Activated T-helper 1 cell treated with anti-CD3 and anti-CD28 coated beads, Interleukin-12 subunit alpha, Interleukin-12 subunit beta, Interleukin-2, Interleukin-4 antibody, amounts not matched to agents 30 ng/mL and 10 ng/mL and 1 ng/mL, durations not matched to agents 14 hours and 24 hours and 36 hours (primary cell): ENCODE data around the gene S100A4. TPM values are rescaled to one million over a fixed set of nuclear protein-coding genes. Genes with fewer than 3 reads are reported as not detected.
"Not testable (repeated sequence)": the region's sequence is repeated elsewhere in the genome, so short reads cannot be mapped to it uniquely, and the experiment has no call there.

Experiments used
- DNase-seq: peaks from one replicate; pipeline ENCODE4 v3.0.0; 2021; ENCODE audit warnings: low spot score
- H3K27ac Mint-ChIP-seq: one replicate; pipeline ENCODE4 v1.8.0; 2021; ENCODE audit warnings: mild to moderate bottlenecking, mixed read lengths
- H3K27me3 Mint-ChIP-seq: one replicate; pipeline ENCODE4 v1.8.0; 2022; ENCODE audit warnings: mild to moderate bottlenecking, moderate library complexity, mixed read lengths; ENCODE audit not compliant: insufficient read depth
- H3K36me3 Mint-ChIP-seq: one replicate; pipeline ENCODE4 v1.8.0; 2021; ENCODE audit warnings: low read depth, mixed read lengths
- H3K4me1 Mint-ChIP-seq: one replicate; pipeline ENCODE4 v1.8.0; 2021; ENCODE audit warnings: low read depth, mixed read lengths
- H3K4me3 Mint-ChIP-seq: one replicate; pipeline ENCODE4 v1.8.0; 2021; ENCODE audit warnings: mild to moderate bottlenecking, moderate library complexity, mixed read lengths
- H3K9me3 Mint-ChIP-seq: one replicate; pipeline ENCODE4 v1.8.0; 2021; ENCODE audit warnings: mixed read lengths
- intact Hi-C: fragments of 100-400 bp; cut with micrococcal nuclease; formaldehyde crosslinking; loops from one replicate; pipeline ENCODE4 v1.15.1; 2024
- total RNA-seq: library from RNA; stranded (reverse); gene quantifications from 2 replicates; pipeline ENCODE4 v1.2.3, GENCODE V29; 2022

The S100A4 gene
- total RNA-seq, 1 donor from 2014 or later: 167 TPM

DNA sequence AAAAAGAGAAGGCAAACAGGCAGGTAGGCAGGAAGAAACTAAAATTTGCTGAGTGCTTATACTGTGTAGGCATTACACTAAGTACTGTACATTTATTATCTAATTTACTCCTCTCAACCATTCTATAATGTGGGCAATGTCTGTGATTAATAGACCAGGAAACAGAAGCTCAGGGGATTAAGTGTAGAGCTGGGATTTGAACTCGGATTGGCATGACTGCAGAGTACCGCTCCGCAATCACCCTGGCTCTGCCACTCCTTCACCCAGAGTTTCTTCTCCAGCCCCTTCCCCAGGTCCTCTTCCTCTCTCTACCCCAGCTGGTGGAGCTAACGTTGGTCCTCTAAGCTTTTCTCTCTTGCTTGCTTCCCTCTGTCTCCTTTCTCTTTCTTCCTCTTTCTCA lies 31.5 kb upstream of the S100A4 start:
- Mint-ChIP-seq H3K9me3 (no peaks in the 10 kb centered on the region), H3K27me3 (peaks cover 26% of the 10 kb centered on the region), H3K4me1 (peaks cover 12% of the 10 kb centered on the region), H3K4me3 (no peak overlapping the region), H3K27ac (no peak overlapping the region), H3K36me3 (no peaks in the 10 kb centered on the region)
- no peak for DNase-seq
- intact Hi-C loops: no loop called here

DNA sequence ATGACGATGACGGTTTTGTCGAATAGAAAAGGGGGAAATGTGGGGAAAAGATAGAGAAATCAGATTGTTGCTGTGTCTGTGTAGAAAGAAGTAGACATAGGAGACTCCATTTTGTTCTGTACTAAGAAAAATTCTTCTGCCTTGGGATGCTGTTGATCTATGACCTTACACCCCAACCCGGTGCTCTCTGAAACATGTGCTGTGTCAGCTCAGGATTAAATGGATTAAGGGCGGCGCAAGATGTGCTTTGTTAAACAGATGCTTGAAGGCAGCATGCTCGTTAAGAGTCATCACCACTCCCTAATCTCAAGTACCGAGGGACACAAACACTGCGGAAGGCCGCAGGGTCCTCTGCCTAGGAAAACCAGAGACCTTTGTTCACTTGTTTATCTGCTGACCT lies 29.9 kb upstream of the S100A4 start:
- intact Hi-C loops: not testable (repeated sequence)

GRCh38 chr1:153575081-153575491 lies 29.5 kb upstream of the S100A4 start:
- Mint-ChIP-seq H3K4me1 (peaks cover 20% of the 10 kb centered on the region), H3K27me3 (peaks cover 26% of the 10 kb centered on the region)
- intact Hi-C loops, H3K4me3 Mint-ChIP-seq, H3K9me3 Mint-ChIP-seq, H3K36me3 Mint-ChIP-seq, DNase-seq, H3K27ac Mint-ChIP-seq: not testable (repeated sequence)

More for the DNA sequence above, 29.9 kb upstream of the S100A4 start:
- not testable (repeated sequence) for DNase-seq, H3K27ac Mint-ChIP-seq, H3K9me3 Mint-ChIP-seq, H3K4me3 Mint-ChIP-seq, H3K36me3 Mint-ChIP-seq
- peaks cover 20% of the 10 kb centered on the region for H3K4me1 Mint-ChIP-seq
- H3K27me3 Mint-ChIP-seq: peaks cover 26% of the 10 kb centered on the region

DNA sequence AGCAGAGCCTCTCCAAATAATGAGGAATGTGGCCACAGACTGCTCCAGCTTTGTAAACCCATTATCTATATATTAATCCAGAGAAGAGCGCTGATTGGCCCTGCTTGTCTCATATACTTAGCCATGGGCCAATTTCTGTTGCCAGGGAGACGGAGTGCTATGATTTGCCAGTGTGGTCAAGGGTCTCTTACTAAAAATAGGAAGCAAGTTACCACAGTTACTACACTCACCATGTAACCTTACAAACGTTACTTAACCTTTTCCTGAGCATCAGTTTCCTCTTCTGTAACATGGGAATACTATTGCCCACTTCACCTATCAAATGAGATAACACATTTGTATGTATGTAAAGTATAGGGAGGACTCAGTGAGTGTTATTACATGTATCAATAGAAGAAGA lies 27.7 kb upstream of the S100A4 start:
- peak overlapping the region; percentile 27 for H3K27ac Mint-ChIP-seq
- peaks cover 18% of the 10 kb centered on the region for H3K27me3 Mint-ChIP-seq
- peaks cover 25% of the 10 kb centered on the region for H3K4me1 Mint-ChIP-seq
- no peak overlapping the region for H3K4me3 Mint-ChIP-seq
- no peak for DNase-seq
- intact Hi-C loops: loop anchor here (1.0 kb wide), 1 partner anchor 24 kb away; no protein-coding TSS in a partner anchor
- no peaks in the 10 kb centered on the region for H3K36me3 Mint-ChIP-seq
- no peaks in the 10 kb centered on the region for H3K9me3 Mint-ChIP-seq

DNA sequence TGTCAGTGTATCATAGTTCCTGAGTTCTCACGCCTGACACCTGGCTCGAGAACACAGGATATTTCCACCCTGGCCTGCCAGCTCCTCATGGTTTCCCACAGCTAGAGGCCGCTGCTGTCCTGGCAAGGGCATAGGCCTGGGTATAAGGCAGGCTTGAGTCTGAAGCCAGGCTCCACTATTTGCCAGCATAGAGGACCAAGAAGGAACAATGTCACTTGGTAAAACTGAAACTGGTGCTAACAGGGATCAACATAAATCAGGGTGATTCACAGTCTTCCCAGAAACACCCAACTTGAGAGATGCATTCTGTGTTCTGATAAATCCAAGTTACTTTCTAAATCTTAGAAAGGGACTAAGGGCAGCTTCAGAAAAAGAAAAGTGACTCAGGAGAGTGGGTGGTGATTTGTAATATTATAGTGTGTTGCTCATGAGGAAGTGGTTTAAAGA lies 27.0 kb upstream of the S100A4 start:
- Mint-ChIP-seq H3K4me3 (no peak overlapping the region), H3K36me3 (no peaks in the 10 kb centered on the region), H3K27ac (peak overlapping the region; percentile 27), H3K4me1 (peaks cover 33% of the 10 kb centered on the region), H3K27me3 (peaks cover 11% of the 10 kb centered on the region), H3K9me3 (no peaks in the 10 kb centered on the region)
- intact Hi-C loops: loop anchor here (1.0 kb wide), 2 partner anchors 25 to 45 kb away; no protein-coding TSS in a partner anchor
- peak; percentile 20 for DNase-seq

DNA sequence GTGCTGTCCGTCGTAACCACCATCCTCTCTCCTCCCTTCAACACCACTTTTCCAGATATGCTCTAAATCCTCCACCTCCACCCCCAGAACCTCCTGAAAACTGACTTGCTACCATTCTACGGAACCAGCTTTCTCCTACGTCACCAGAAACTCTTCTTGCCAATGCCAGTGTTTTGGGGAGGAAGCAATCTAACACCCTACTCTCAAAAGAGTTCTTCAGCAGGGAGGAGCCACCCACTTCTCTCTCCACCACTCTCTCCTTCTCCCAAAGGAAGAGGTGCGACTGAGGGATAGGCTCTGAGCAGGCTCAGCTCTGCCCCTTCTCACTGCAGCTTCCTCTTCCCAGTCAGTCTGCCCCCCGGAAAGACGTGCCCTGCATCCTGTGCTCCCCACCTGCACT lies 26.1 kb upstream of the S100A4 start:
- no peak overlapping the region for H3K4me3 Mint-ChIP-seq
- intact Hi-C loops: loop anchor here (1.0 kb wide), 1 partner anchor 46 kb away; no protein-coding TSS in a partner anchor

GRCh38 chr1:153570874-153571273 lies 25.3 kb upstream of the S100A4 start:
- no peaks in the 10 kb centered on the region for H3K9me3 Mint-ChIP-seq
- peaks cover 5% of the 10 kb centered on the region for H3K27me3 Mint-ChIP-seq
- no peaks in the 10 kb centered on the region for H3K36me3 Mint-ChIP-seq
- no peak overlapping the region for H3K4me3 Mint-ChIP-seq
- intact Hi-C loops: no loop called here
- DNase-seq: no peak
- no peak overlapping the region for H3K27ac Mint-ChIP-seq
- H3K4me1 Mint-ChIP-seq: peaks cover 46% of the 10 kb centered on the region

More for the DNA sequence above, 26.1 kb upstream of the S100A4 start:
- H3K9me3 Mint-ChIP-seq: no peaks in the 10 kb centered on the region
- peaks cover 39% of the 10 kb centered on the region for H3K4me1 Mint-ChIP-seq
- DNase-seq: no peak
- peaks cover 5% of the 10 kb centered on the region for H3K27me3 Mint-ChIP-seq
- H3K27ac Mint-ChIP-seq: no peak overlapping the region
- no peaks in the 10 kb centered on the region for H3K36me3 Mint-ChIP-seq

DNA sequence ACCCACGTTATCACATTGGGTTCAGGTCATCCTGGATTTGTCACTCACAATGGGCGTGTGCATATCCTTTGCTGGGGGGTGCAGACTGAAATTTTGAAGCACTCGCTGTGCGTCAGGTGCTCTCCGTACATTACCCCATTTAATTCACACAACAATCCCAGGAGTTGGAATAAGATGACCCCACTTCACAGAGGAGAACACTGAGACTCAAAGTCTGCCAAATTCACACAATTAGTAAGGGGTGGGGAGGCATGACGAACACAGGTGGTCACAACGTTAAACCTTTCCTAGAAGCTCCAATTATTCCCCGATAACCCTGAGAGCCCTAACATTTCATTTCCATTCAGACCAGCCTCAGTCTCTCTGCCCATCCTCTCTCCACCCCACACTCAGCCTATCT lies 23.9 kb upstream of the S100A4 start:
- H3K27me3 Mint-ChIP-seq: peaks cover 1% of the 10 kb centered on the region
- H3K36me3 Mint-ChIP-seq: no peaks in the 10 kb centered on the region
- H3K9me3 Mint-ChIP-seq: no peaks in the 10 kb centered on the region
- peaks cover 54% of the 10 kb centered on the region for H3K4me1 Mint-ChIP-seq
- no peak for DNase-seq
- H3K4me3 Mint-ChIP-seq: no peak overlapping the region
- intact Hi-C loops: loop anchor here (5.0 kb wide), 2 partner anchors 63 to 178 kb away; partner anchors contain the start of gene CHTOP
- H3K27ac Mint-ChIP-seq: no peak overlapping the region

DNA sequence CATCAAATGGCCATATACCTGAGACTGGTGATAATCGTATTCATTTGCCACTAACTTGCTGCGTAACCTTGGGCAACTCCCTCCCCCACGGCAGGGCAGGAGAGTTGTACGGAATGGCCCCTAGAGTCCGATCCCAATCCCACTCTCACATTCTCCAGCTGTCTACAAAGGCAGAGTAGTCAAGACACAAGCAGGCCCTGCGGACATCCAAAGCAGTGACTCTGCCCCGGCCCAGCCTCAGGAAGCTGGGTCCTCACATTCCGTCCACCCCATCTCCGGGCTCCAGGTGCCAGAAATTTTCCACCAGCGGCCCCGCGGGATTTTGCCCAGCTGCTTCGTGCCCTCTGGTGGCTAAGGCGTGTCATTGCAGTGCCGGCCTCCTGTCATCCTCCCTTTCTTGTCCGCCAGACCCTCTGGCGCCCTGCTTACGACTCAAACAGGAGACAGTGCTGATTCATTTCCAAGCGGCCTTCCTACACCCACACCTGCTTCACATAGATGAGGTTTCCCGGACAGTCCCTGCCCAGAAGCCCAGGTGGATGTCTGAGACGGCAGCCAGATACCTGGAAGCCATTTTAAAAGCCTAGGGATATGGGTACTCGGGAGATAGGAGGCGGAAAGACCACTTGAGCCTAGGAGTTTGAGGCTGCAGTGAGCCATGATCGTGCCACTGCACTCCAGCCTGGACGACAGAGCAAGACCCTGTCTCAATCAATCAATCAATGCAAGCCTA lies 22.9 kb upstream of the S100A4 start:
- peak; percentile 72 for DNase-seq
- peaks cover 54% of the 10 kb centered on the region for H3K4me1 Mint-ChIP-seq
- H3K4me3 Mint-ChIP-seq: peak overlapping the region; percentile 66
- H3K27me3 Mint-ChIP-seq: peaks cover 1% of the 10 kb centered on the region
- H3K27ac Mint-ChIP-seq: peak overlapping the region; percentile 78
- intact Hi-C loops: loop anchor here (1.0 to 5.0 kb wide), 4 partner anchors 35 to 179 kb away; partner anchors contain the start of gene CHTOP
- H3K36me3 Mint-ChIP-seq: no peaks in the 10 kb centered on the region
- H3K9me3 Mint-ChIP-seq: no peaks in the 10 kb centered on the region

DNA sequence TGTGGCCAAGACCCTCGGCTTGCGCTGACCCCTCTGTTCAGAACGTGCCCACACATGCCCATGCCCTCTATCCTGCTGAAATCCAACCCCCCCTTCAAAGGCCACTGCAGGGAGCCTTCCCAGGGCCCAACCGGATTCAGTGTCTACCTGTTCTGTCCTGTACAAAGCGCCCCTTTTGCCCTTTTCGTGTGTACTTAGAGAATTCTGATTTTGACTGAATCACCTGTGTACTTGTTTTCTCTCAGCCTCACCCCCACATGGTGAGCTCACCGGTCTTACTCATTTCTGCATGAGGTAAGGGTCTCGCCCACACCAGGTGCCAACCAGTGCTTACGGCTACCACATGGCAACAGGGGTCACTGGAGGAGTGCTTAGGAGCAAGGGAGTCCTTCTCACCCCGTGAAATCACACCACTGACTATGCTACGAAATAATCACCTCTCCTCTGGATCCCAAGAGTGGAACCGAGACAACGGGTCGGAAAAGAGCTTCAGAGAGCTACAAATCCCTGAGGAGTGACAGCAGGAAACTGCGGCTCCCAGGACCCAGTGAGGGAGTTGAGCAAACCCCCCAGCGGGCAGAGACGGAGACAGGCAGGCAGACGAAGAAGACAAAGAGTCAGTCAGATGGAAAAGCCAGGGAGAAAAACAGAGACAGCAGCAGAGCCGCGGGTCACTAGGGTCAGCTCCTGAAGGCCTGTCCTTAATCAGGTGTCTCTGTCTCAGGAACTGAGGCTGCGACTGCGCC lies 22.2 kb upstream of the S100A4 start:
- no peak overlapping the region for H3K4me3 Mint-ChIP-seq
- intact Hi-C loops: loop anchor here (1.0 to 5.0 kb wide), 5 partner anchors 34 to 180 kb away; partner anchors contain the start of genes CHTOP and ILF2
- DNase-seq: no peak
- no peaks in the 10 kb centered on the region for H3K9me3 Mint-ChIP-seq
- H3K27me3 Mint-ChIP-seq: peaks cover 1% of the 10 kb centered on the region
- H3K36me3 Mint-ChIP-seq: no peaks in the 10 kb centered on the region
- H3K4me1 Mint-ChIP-seq: peaks cover 48% of the 10 kb centered on the region
- H3K27ac Mint-ChIP-seq: peak overlapping the region; percentile 54

DNA sequence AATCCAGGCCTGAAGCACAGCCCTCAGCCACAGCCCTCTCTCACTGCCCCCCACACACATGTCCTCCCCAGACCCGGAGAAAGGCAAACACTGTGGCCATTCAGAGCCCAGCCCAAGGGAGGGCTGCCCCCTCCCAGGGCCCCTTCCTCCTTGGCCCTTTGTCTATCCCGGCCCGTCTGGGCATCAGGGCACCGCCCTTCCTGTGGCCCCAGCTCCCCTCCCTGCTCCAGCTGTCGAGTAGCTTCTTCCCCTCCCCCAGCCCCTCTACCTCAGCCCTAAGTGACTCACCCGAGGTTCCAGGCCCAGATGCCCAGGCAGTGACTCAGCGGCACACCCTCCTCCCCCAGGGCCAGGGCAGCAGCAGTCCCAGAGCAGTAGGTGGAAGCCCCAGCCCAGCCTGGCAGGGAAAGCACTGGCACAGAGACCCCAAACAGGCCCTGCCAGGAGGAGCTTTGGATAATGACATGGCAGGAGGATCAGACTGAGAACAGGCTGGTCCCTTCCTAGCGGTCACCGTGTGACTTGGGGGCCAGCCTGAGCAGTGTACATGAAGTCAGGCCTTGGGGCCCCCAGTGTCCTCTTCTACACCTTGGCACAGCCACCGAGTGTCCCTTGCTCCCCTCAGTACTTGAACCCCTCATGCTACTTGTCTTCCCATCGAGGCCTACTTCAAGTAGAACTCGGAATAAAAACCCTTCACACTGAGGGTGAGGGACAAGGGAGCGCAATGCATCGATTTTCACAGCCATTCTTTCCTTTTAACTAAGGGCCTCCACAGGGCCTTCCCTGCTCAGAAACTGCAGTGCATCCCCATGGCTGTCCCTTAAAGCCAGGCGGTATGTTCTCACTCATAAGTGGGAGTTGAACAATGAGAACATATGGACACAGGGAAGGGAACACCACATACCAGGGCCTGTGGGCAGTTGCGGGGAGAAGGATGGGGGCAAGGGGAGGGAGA lies 21.1 kb upstream of the S100A4 start:
- Mint-ChIP-seq H3K4me1 (peaks cover 38% of the 10 kb centered on the region), H3K4me3 (peak overlapping the region; percentile 38), H3K27me3 (peaks cover 1% of the 10 kb centered on the region), H3K36me3 (no peaks in the 10 kb centered on the region), H3K27ac (peak overlapping the region; percentile 89), H3K9me3 (no peaks in the 10 kb centered on the region)
- DNase-seq: peak; percentile 72
- intact Hi-C loops: loop anchor here (1.0 to 5.0 kb wide), 4 partner anchors 21 to 181 kb away; partner anchors contain the start of genes CHTOP, ILF2 and S100A4
